H1 (cell line): Measurements from ENCODE around the gene R3HDM1. TPM values are rescaled to one million over a fixed set of nuclear protein-coding genes. Genes with fewer than 3 reads are reported as not detected.

Experiments used
- CTCF ChIA-PET: fragments of 300-600 bp; sonication (Branson Sonifier 250); formaldehyde crosslinking; loops from one replicate; lab custom pipeline; 2021; ENCODE audit not compliant: partially characterized antibody; lab: Charles Lee
- POLR2A ChIA-PET: fragments of 300-600 bp; sonication (Branson Sonifier 250); formaldehyde crosslinking; loops from one replicate; lab custom pipeline; 2021; ENCODE audit warnings: inconsistent platforms; ENCODE audit not compliant: partially characterized antibody; lab: Charles Lee
- DNase-seq, 2 experiments: peaks; one replicate each; pipeline versions ENCODE4 v3.0.0 to v3.0.0-alpha.2; 2010 to 2022; ENCODE audit warnings: low spot score in 2 of 2, low read depth in 1 of 2, mixed read lengths in 1 of 2
- FAIRE-seq: peaks from 2 replicates; lab custom pipeline; 2011; peaks lifted over from hg19 to GRCh38; lab: Jason Lieb, UNC
- H2AFZ ChIP-seq: 2 replicates; pipeline ENCODE4 v1.8.1; 2012; ENCODE audit warnings: low read length, inconsistent platforms
- H2AK5ac ChIP-seq: 2 replicates; pipeline ENCODE4 v1.6.1; 2013; ENCODE audit warnings: low read depth, low read length
- H2BK120ac ChIP-seq: replicated peaks from 2 replicates; pipeline ENCODE3; 2013; ENCODE audit warnings: low read depth, low read length, inconsistent platforms
- H2BK12ac ChIP-seq: 2 replicates; pipeline ENCODE4 v1.6.1; 2013; ENCODE audit warnings: low read depth, low read length
- H2BK15ac ChIP-seq: 2 replicates; pipeline ENCODE4 v1.6.1; 2013; ENCODE audit warnings: low read length
- H2BK20ac ChIP-seq: 2 replicates; pipeline ENCODE4 v1.6.1; 2013; ENCODE audit warnings: low read length
- H2BK5ac ChIP-seq: 2 replicates; pipeline ENCODE4 v1.6.1; 2013; ENCODE audit warnings: low read depth, low read length
- H3K14ac ChIP-seq: 2 replicates; pipeline ENCODE4 v1.6.1; 2013; ENCODE audit warnings: inconsistent platforms; ENCODE audit not compliant: insufficient read length
- H3K18ac ChIP-seq: 2 replicates; pipeline ENCODE4 v1.6.1; 2013; ENCODE audit warnings: low read length; ENCODE audit errors: extremely low read depth
- H3K23ac ChIP-seq: 2 replicates; pipeline ENCODE4 v1.6.1; 2013; ENCODE audit warnings: inconsistent platforms; ENCODE audit not compliant: insufficient read length
- H3K23me2 ChIP-seq: 2 replicates; pipeline ENCODE4 v1.6.1; 2013; ENCODE audit warnings: low read depth, low read length
- H3K27ac ChIP-seq: 2 replicates; pipeline ENCODE4 v1.6.1; 2011; ENCODE audit warnings: low read depth, low read length, inconsistent platforms
- H3K27me3 ChIP-seq, 4 experiments: replicated peaks in 1 of 4; 1 replicate in 1 of 4; 2 replicates in 3 of 4; pipeline versions ENCODE4 v1.6.1 to v1.8.1; 2011 to 2013; ENCODE audit warnings: low read length in 3 of 4, mild to moderate bottlenecking in 3 of 4, inconsistent platforms in 2 of 4, mixed read lengths in 2 of 4, moderate library complexity in 1 of 4; ENCODE audit not compliant: control insufficient read depth in 3 of 4, insufficient read depth in 3 of 4; ENCODE audit errors: extremely low read depth in 1 of 4
- H3K36me3 ChIP-seq, 4 experiments: 2 replicates each; pipeline versions ENCODE4 v1.6.1 to v1.8.1; 2011 to 2013; ENCODE audit warnings: mild to moderate bottlenecking in 4 of 4, low read length in 3 of 4, moderate library complexity in 2 of 4, control low read depth in 1 of 4, inconsistent platforms in 1 of 4; ENCODE audit not compliant: insufficient read depth in 4 of 4, control insufficient read depth in 2 of 4
- H3K4ac ChIP-seq: replicated peaks from 2 replicates; pipeline ENCODE3; 2013; ENCODE audit warnings: low read length, low read depth, mixed read lengths, inconsistent platforms; ENCODE audit not compliant: insufficient read length
- H3K4me1 ChIP-seq, 4 experiments: replicated peaks in 1 of 4; 1 replicate in 1 of 4; 2 replicates in 3 of 4; pipeline versions ENCODE4 v1.6.1 to v1.8.1; 2011 to 2013; ENCODE audit warnings: low read length in 3 of 4, inconsistent platforms in 2 of 4, mixed read lengths in 1 of 4; ENCODE audit not compliant: insufficient read depth in 4 of 4, control insufficient read depth in 3 of 4
- H3K4me2 ChIP-seq, 2 experiments: 2 replicates each; pipeline versions ENCODE4 v1.6.1 to v1.8.1; 2011 to 2013; ENCODE audit warnings: low read depth in 2 of 2, low read length in 2 of 2, control low read depth in 1 of 2, inconsistent platforms in 1 of 2, mild to moderate bottlenecking in 1 of 2; ENCODE audit not compliant: insufficient read depth in 1 of 2
- H3K4me3 ChIP-seq, 4 experiments: fragments of 200-600, 300-600 bp in 1 of 4; sonication (generic), shearing (Covaris generic), sonication (Bioruptor Twin) in 1 of 4; 2 replicates each; pipeline versions ENCODE4 v1.5.1 to v1.8.1; 2011 to 2016; ENCODE audit warnings: low read length in 4 of 4, low read depth in 3 of 4, control low read depth in 2 of 4, inconsistent platforms in 2 of 4, mild to moderate bottlenecking in 2 of 4, mixed read lengths in 1 of 4, moderate library complexity in 1 of 4; ENCODE audit not compliant: insufficient read depth in 2 of 4; ENCODE audit errors: extremely low read depth in 1 of 4
- H3K56ac ChIP-seq: replicated peaks from 2 replicates; pipeline ENCODE3; 2013; ENCODE audit warnings: low read depth, mild to moderate bottlenecking, mixed read lengths, low read length, inconsistent platforms; ENCODE audit not compliant: insufficient read length
- H3K79me1 ChIP-seq: 2 replicates; pipeline ENCODE4 v1.6.1; 2013; ENCODE audit warnings: low read depth, low read length, control low read depth
- H3K79me2 ChIP-seq, 2 experiments: 2 replicates each; pipeline versions ENCODE4 v1.6.1 to v1.8.1; 2012 to 2013; ENCODE audit warnings: low read length in 2 of 2, mild to moderate bottlenecking in 2 of 2, inconsistent platforms in 1 of 2; ENCODE audit not compliant: insufficient read depth in 2 of 2, control insufficient read depth in 1 of 2
- H3K9ac ChIP-seq, 4 experiments: replicated peaks in 1 of 4; 1 replicate in 1 of 4; 2 replicates in 3 of 4; pipeline versions ENCODE4 v1.6.1 to v1.8.1; 2011 to 2013; ENCODE audit warnings: low read depth in 3 of 4, low read length in 3 of 4, control low read depth in 2 of 4, mild to moderate bottlenecking in 2 of 4, moderate library complexity in 2 of 4, inconsistent platforms in 1 of 4; ENCODE audit errors: extremely low read depth in 1 of 4
- H3K9me3 ChIP-seq, 2 experiments: 2 replicates each; pipeline versions ENCODE4 v1.6.1 to v1.8.1; 2012 to 2013; ENCODE audit warnings: mild to moderate bottlenecking in 2 of 2, moderate library complexity in 2 of 2, control low read depth in 1 of 2, inconsistent platforms in 1 of 2, low read depth in 1 of 2, low read length in 1 of 2, mixed read lengths in 1 of 2; ENCODE audit not compliant: insufficient read depth in 2 of 2
- H4K20me1 ChIP-seq, 2 experiments: replicated peaks in 1 of 2; 2 replicates each; pipeline versions ENCODE3 to v1.8.1; 2011 to 2013; ENCODE audit warnings: inconsistent platforms in 2 of 2, low read length in 2 of 2, mild to moderate bottlenecking in 1 of 2; ENCODE audit not compliant: insufficient read depth in 2 of 2, control insufficient read depth in 1 of 2
- H4K5ac ChIP-seq: 2 replicates; pipeline ENCODE4 v1.6.1; 2013; ENCODE audit warnings: low read length, low read depth, mixed read lengths, inconsistent platforms; ENCODE audit not compliant: insufficient read length
- H4K8ac ChIP-seq: 2 replicates; pipeline ENCODE4 v1.8.0; 2013; ENCODE audit warnings: mild to moderate bottlenecking, moderate library complexity, low read length, inconsistent platforms; ENCODE audit not compliant: insufficient read depth; ENCODE audit errors: extremely low read depth
- H4K91ac ChIP-seq: replicated peaks from 2 replicates; pipeline ENCODE3; 2013; ENCODE audit warnings: low read length, mixed read lengths, inconsistent platforms; ENCODE audit not compliant: insufficient read length
- KDM1A ChIP-seq: fragments of 200-600, 300-600 bp; sonication (generic); IDR thresholded peaks from 2 replicates; pipeline ENCODE4 v1.7.1; 2016; ENCODE audit warnings: mild to moderate bottlenecking, low read length, borderline replicate concordance
- NRF1 ChIP-seq: IDR thresholded peaks from 2 replicates; pipeline ENCODE4 v1.6.1; 2011; ENCODE audit warnings: mild to moderate bottlenecking, low read depth, low read length, improper control_type of control experiment
- RBBP5 ChIP-seq: IDR thresholded peaks from 2 replicates; pipeline ENCODE4 v1.7.1; 2012; ENCODE audit warnings: low read depth, mild to moderate bottlenecking, inconsistent platforms, low read length, moderate library complexity, borderline replicate concordance
- RFX5 ChIP-seq: IDR thresholded peaks from 2 replicates; pipeline ENCODE4 v1.6.1; 2011; ENCODE audit warnings: low read depth, low read length, improper control_type of control experiment, borderline replicate concordance
- polyA plus RNA-seq, 7 experiments: library from polyadenylated mRNA; depleted of rRNA in 3 of 7; stranded (reverse) in 5 of 7; unstranded in 2 of 7; fragments of >200 nt in 5 of 7; fragments of 200-250 nt in 2 of 7; gene quantifications; 1 replicate in 5 of 7; 2 replicates in 1 of 7; 4 replicates in 1 of 7; pipeline versions ENCODE4 v1.2.1 to v1.2.3, GENCODE V29; 2011 to 2013; ENCODE audit warnings: missing spikeins in 2 of 7, mixed read lengths in 2 of 7
- total RNA-seq: library from RNA; stranded (reverse); fragmentation: NEBNext Ultra II Directional; extraction: Animal tissue kit (Norgen Biotek cat#: 25700); gene quantifications from 2 replicates; pipeline ENCODE4 v1.2.1, GENCODE V29; 2021

Gene R3HDM1
- total and polyA plus RNA-seq, 2 of the 8 experiments (the other 6 are each of a cell fraction or from before 2014, with no cell fraction given) = 77.7 to 120 TPM

GRCh38 chr2:135629520-135629919 lies 98.2 kb downstream of the R3HDM1 start:
- DNase-seq (no peak), FAIRE-seq (no peak)
- TF ChIP-seq NRF1 = no peak
- no peak for TF ChIP-seq KDM1A
- TF ChIP-seq RFX5 = no peak
- TF ChIP-seq RBBP5 = no peak
- CTCF ChIA-PET = interaction anchor here (0.6 to 0.7 kb wide), 2 partner anchors 16 to 164 kb away, joined by 3 read pairs; no protein-coding TSS in a partner anchor
- Histone ChIP-seq H3K4me3 (no peak overlapping the region), H3K23ac (no peak overlapping the region), H3K79me1 (no peaks in the 10 kb centered on the region), H3K79me2 (no peaks in the 10 kb centered on the region), H3K36me3 (peaks cover 0 to 6% (median 1%) of the 10 kb centered on the region in 4 experiments; a peak in 3 of 8 replicates), H3K56ac (no peak overlapping the region), H3K4me1 (no peaks in the 10 kb centered on the region), H4K20me1 (peaks cover 0 to 2% of the 10 kb centered on the region in 2 experiments), H2BK120ac (no peak overlapping the region), H4K8ac (no peak overlapping the region), H4K91ac (no peak overlapping the region), H3K9me3 (no peaks in the 10 kb centered on the region), H3K23me2 (no peaks in the 10 kb centered on the region), H2AK5ac (no peak overlapping the region), H3K27ac (no peak overlapping the region), H2BK5ac (no peak overlapping the region), H3K14ac (no peak overlapping the region), H3K4ac (no peak overlapping the region), H4K5ac (no peak overlapping the region), H3K18ac (no peak overlapping the region), H2BK20ac (no peak overlapping the region), H3K4me2 (no peak overlapping the region), H2BK15ac (no peak overlapping the region), H2BK12ac (no peak overlapping the region), H2AFZ (no peak overlapping the region), H3K27me3 (no peaks in the 10 kb centered on the region), H3K9ac (no peak overlapping the region)
- POLR2A ChIA-PET = no interaction called here
